HCT116 (cell line): ENCODE results near the gene LRCH1. TPM values are rescaled to one million over a fixed set of nuclear protein-coding genes. Genes with fewer than 3 reads are reported as not detected.

Experiments used
- ATAC-seq: fragments of 200-7000 bp; cut with Tn5 transposase; 2 replicates; pipeline ENCODE4 v1.9.1; 2020; ENCODE audit warnings: mild to moderate bottlenecking, moderate library complexity
- BruUV-seq: library from RNA; stranded (reverse); fragments of 400-500 nt; replicated peaks from 2 replicates; lab custom pipeline; 2021; lab: Mats Ljungman, UMichigan
- CTCF ChIA-PET: fragments of 300-600 bp; sonication (Branson Sonifier 250); formaldehyde crosslinking; loops from one replicate; lab custom pipeline; 2021; ENCODE audit warnings: antibody characterized with exemption; lab: Charles Lee
- POLR2A ChIA-PET: fragments of 300-600, 350-600 bp; sonication (Branson Sonifier 250); formaldehyde crosslinking; loops from one replicate; lab custom pipeline; 2021; ENCODE audit warnings: antibody characterized with exemption; lab: Charles Lee
- RAD21 ChIA-PET, 2 experiments: fragments of 300-600 bp; sonication (Branson Sonifier 250); formaldehyde crosslinking; loops; one replicate each; lab custom pipeline; 2023; ENCODE audit warnings: low total read pairs in 2 of 2; ENCODE audit not compliant: uncharacterized antibody in 2 of 2, unreplicated experiment in 2 of 2, low non-redundant PET in 1 of 2; lab: Charles Lee
- DNase-seq: peaks from one replicate; pipeline ENCODE4 v3.0.0-alpha.2; 2010; ENCODE audit warnings: low read depth, low spot score
- H2AFZ ChIP-seq: fragments of 200-600 bp; shearing (Covaris generic), sonication (generic); 2 replicates; pipeline ENCODE4 v1.6.1; 2017; ENCODE audit warnings: low read depth, mixed run types, mixed read lengths, antibody characterized with exemption, low read length; ENCODE audit not compliant: poor library complexity, severe bottlenecking
- H3K27ac ChIP-seq: 2 replicates; pipeline ENCODE4 v1.5.1; 2012; ENCODE audit warnings: low read depth, low read length
- H3K27me3 ChIP-seq: fragments of 200-600 bp; sonication (generic); 2 replicates; pipeline ENCODE4 v1.6.1; 2016; ENCODE audit warnings: mixed run types, low read length, mixed read lengths; ENCODE audit not compliant: insufficient read depth
- H3K36me3 ChIP-seq, 2 experiments: fragments of 200-500 bp in 1 of 2; fragments of 200-600 bp in 1 of 2; sonication (Bioruptor generic) in 1 of 2; sonication (generic) in 1 of 2; 2 replicates each; pipeline versions ENCODE4 v1.5.1 to v1.6.1; 2014 to 2016; ENCODE audit warnings: low read length in 2 of 2, inconsistent platforms in 1 of 2, mixed read lengths in 1 of 2, mixed run types in 1 of 2; ENCODE audit not compliant: insufficient read depth in 2 of 2, control insufficient read depth in 1 of 2
- H3K4me1 ChIP-seq, 2 experiments: fragments of 200-600 bp in 1 of 2; sonication (generic) in 1 of 2; 2 replicates each; pipeline versions ENCODE4 v1.5.1 to v1.6.1; 2012 to 2017; ENCODE audit warnings: low read length in 2 of 2, inconsistent platforms in 1 of 2, mild to moderate bottlenecking in 1 of 2, mixed read lengths in 1 of 2, mixed run types in 1 of 2, moderate library complexity in 1 of 2; ENCODE audit not compliant: insufficient read depth in 2 of 2, control insufficient read depth in 1 of 2
- H3K4me2 ChIP-seq: fragments of 200-600 bp; sonication (generic); 2 replicates; pipeline ENCODE4 v1.6.1; 2017; ENCODE audit warnings: mixed run types, low read length, mixed read lengths
- H3K4me3 ChIP-seq, 2 experiments: fragments of 200-600 bp in 1 of 2; sonication (generic) in 1 of 2; replicated peaks in 1 of 2; 2 replicates each; pipeline ENCODE4 v1.5.1; 2011 to 2016; ENCODE audit warnings: low read length in 2 of 2, control low read depth in 1 of 2, low read depth in 1 of 2, mild to moderate bottlenecking in 1 of 2, mixed read lengths in 1 of 2, mixed run types in 1 of 2
- H3K79me2 ChIP-seq: fragments of 200-600 bp; sonication (generic); 2 replicates; pipeline ENCODE4 v1.6.1; 2017; ENCODE audit warnings: mild to moderate bottlenecking, mixed run types, low read length, moderate library complexity, mixed read lengths; ENCODE audit not compliant: insufficient read depth
- H3K9ac ChIP-seq: fragments of 200-600 bp; sonication (generic); 2 replicates; pipeline ENCODE4 v1.6.1; 2016; ENCODE audit warnings: low read length, mixed read lengths
- H3K9me2 ChIP-seq: fragments of 200-600 bp; sonication (generic), shearing (Covaris generic); 2 replicates; pipeline ENCODE4 v1.6.1; 2017; ENCODE audit warnings: mixed run types, mild to moderate bottlenecking, moderate library complexity; ENCODE audit not compliant: insufficient read depth
- H3K9me3 ChIP-seq, 2 experiments: fragments of 200-500 bp in 1 of 2; fragments of 200-600 bp in 1 of 2; sonication (Bioruptor generic) in 1 of 2; sonication (generic) in 1 of 2; 2 replicates each; pipeline ENCODE4 v1.6.1; 2014 to 2017; ENCODE audit warnings: low read length in 2 of 2, mixed read lengths in 2 of 2, inconsistent platforms in 1 of 2, low read depth in 1 of 2, mild to moderate bottlenecking in 1 of 2, mixed run types in 1 of 2, moderate library complexity in 1 of 2; ENCODE audit not compliant: control insufficient read depth in 1 of 2, insufficient read depth in 1 of 2
- H4K20me1 ChIP-seq: fragments of 200-600 bp; sonication (generic), shearing (Covaris generic); 2 replicates; pipeline ENCODE4 v1.6.1; 2017; ENCODE audit warnings: mixed run types, mild to moderate bottlenecking, moderate library complexity; ENCODE audit not compliant: insufficient read depth
- ATF3 ChIP-seq: IDR thresholded peaks from 2 replicates; pipeline ENCODE4 v1.6.1; 2012
- CBX3 ChIP-seq: IDR thresholded peaks from 2 replicates; pipeline ENCODE4 v1.6.1; 2012; ENCODE audit warnings: low read depth
- CTCF ChIP-seq, 3 experiments: fragments of 200-600 bp in 1 of 3; sonication (generic) in 1 of 3; IDR thresholded peaks in 2 of 3; conservative IDR thresholded peaks in 1 of 3; 2 replicates each; pipeline ENCODE4 v1.5.1; 2012 to 2017; ENCODE audit warnings: low read depth in 2 of 3, low read length in 2 of 3, antibody characterized with exemption in 1 of 3, borderline replicate concordance in 1 of 3, control low read depth in 1 of 3, mild to moderate bottlenecking in 1 of 3, mixed read lengths in 1 of 3, mixed run types in 1 of 3, moderate library complexity in 1 of 3; ENCODE audit not compliant: insufficient read depth in 1 of 3
- EZH2 ChIP-seq: fragments of 200-600 bp; sonication (generic); IDR thresholded peaks from 2 replicates; pipeline ENCODE4 v1.6.1; 2017; ENCODE audit warnings: antibody characterized with exemption, mixed run types
- EZH2phosphoT487 ChIP-seq: fragments of 200-600 bp; IDR thresholded peaks from 2 replicates; pipeline ENCODE4 v1.6.1; 2018; ENCODE audit warnings: antibody characterized with exemption, borderline replicate concordance
- FOSL1 ChIP-seq: IDR thresholded peaks from 2 replicates; pipeline ENCODE4 v1.6.1; 2012; ENCODE audit warnings: low read depth
- MAX ChIP-seq: IDR thresholded peaks from 2 replicates; pipeline ENCODE4 v1.6.1; 2012
- POLR2A ChIP-seq: IDR thresholded peaks from 2 replicates; pipeline ENCODE4 v1.7.0; 2011; ENCODE audit warnings: borderline replicate concordance; ENCODE audit not compliant: insufficient read depth, insufficient read length; ENCODE audit errors: extremely low read depth
- RAD21 ChIP-seq: IDR thresholded peaks from 2 replicates; pipeline ENCODE4 v1.6.1; 2012; ENCODE audit warnings: low read depth, mild to moderate bottlenecking
- REST ChIP-seq: IDR thresholded peaks from 2 replicates; pipeline ENCODE4 v1.6.1; 2012; ENCODE audit warnings: low read depth
- SIN3A ChIP-seq: IDR thresholded peaks from 2 replicates; pipeline ENCODE4 v1.6.1; 2012; ENCODE audit warnings: low read depth
- YY1 ChIP-seq: IDR thresholded peaks from 2 replicates; pipeline ENCODE4 v1.6.1; 2011; ENCODE audit warnings: low read length, low read depth, moderate library complexity, mild to moderate bottlenecking; ENCODE audit not compliant: insufficient replicate concordance; ENCODE audit errors: extremely low read depth
- ZFX ChIP-seq: fragments of 450-650 bp; IDR thresholded peaks from 2 replicates; pipeline ENCODE4 v1.6.1; 2017
- ZNF274 ChIP-seq: fragments of 200-500 bp; sonication (Bioruptor generic); IDR thresholded peaks from 2 replicates; pipeline ENCODE4 v1.6.1; 2014; ENCODE audit warnings: mild to moderate bottlenecking, low read depth, low read length, inconsistent platforms
- intact Hi-C: fragments of 100-400 bp; cut with micrococcal nuclease; formaldehyde crosslinking; loops from 2 replicates; pipeline ENCODE4 v1.10.0; 2022
- total RNA-seq: library from RNA; stranded (reverse); gene quantifications from one replicate; pipeline ENCODE4 v1.2.1, GENCODE V29; 2021; ENCODE audit not compliant: unreplicated experiment

LRCH1 gene
- total RNA-seq, 1 experiment from 2014 or later, result 15.6 TPM

- H2AFZ ChIP-seq, result no peak overlapping the region
- H3K79me2 ChIP-seq, result no peaks in the 10 kb centered on the region
- CTCF ChIA-PET, result interaction anchor here (0.7 to 1.7 kb wide), 8 partner anchors 12 to 230 kb away, joined by 3 to 25 read pairs (median 5); partner anchors contain the start of gene LRCH1
- no peak for TF ChIP-seq CBX3
- TF ChIP-seq EZH2phosphoT487, result no peak
- TF ChIP-seq YY1, result no peak
- no peak for TF ChIP-seq FOSL1
- no peak for TF ChIP-seq ZNF274
- TF ChIP-seq CTCF (IDR thresholded peaks at IDR 0.05 in 2 of 3, conservative IDR thresholded peaks at IDR 0.05 in 1 of 3; ENCODE audit: borderline replicate concordance in 1 of 3, insufficient read depth in 1 of 3, low read depth in 2 of 3, low read length in 2 of 3), result peak; percentile 36 to 68 (median 55); a peak in 4 of 6 replicates
- no peak for TF ChIP-seq ZFX
- TF ChIP-seq REST, result no peak
- TF ChIP-seq SIN3A, result no peak
- TF ChIP-seq POLR2A, result no peak
- no peak for TF ChIP-seq MAX
- no peak for TF ChIP-seq ATF3
- TF ChIP-seq EZH2, result no peak
- peak; percentile 74 for TF ChIP-seq RAD21
- TF ChIP-seq, all 23 proteins: peak for 2
- DNase-seq (peak; percentile 15), ATAC-seq (no peak)
- no peak overlapping the region for H3K4me2 ChIP-seq
- no peak overlapping the region for H3K9ac ChIP-seq
- no peak overlapping the region for H3K27ac ChIP-seq
- intact Hi-C loops, result loop anchor here (1.0 kb wide), 2 partner anchors 170 to 228 kb away; no protein-coding TSS in a partner anchor
- no peaks in the 10 kb centered on the region for H3K9me3 ChIP-seq
- BruUV-seq, result no TSS peak
- H3K27me3 ChIP-seq, result no peaks in the 10 kb centered on the region
- RAD21 ChIA-PET, result interaction anchor here (1.0 to 1.1 kb wide), 2 partner anchors 168 to 227 kb away, joined by 3 to 4 read pairs; partner anchors contain the start of gene LRCH1 (in 1 of the 2)
- no peaks in the 10 kb centered on the region for H3K4me1 ChIP-seq
- no peaks in the 10 kb centered on the region for H4K20me1 ChIP-seq
- no peaks in the 10 kb centered on the region for H3K9me2 ChIP-seq
- no peak overlapping the region for H3K4me3 ChIP-seq
- POLR2A ChIA-PET, result no interaction called here
- H3K36me3 ChIP-seq, result peaks cover 0 to 12% of the 10 kb centered on the region in 2 experiments; a peak in 2 of 4 replicates
These were observed 168.1 kb downstream of the LRCH1 start for GRCh38 chr13:46721054-46721453.
